Epithelial cell of esophagus (primary cell): ENCODE results near the gene CNGA4.

Experiments used
- DNase-seq: peaks from one replicate; pipeline ENCODE4 v3.0.0; 2010; ENCODE audit warnings: low read depth
- H3K4me3 ChIP-seq: 2 replicates; pipeline ENCODE4 v1.5.1; 2011; ENCODE audit warnings: mild to moderate bottlenecking, low read length, control low read depth
- TF ChIP-seq, protein P1 (sequence below): IDR thresholded peaks from 2 replicates; pipeline ENCODE4 v1.5.1; 2011; ENCODE audit warnings: low read depth, mild to moderate bottlenecking, low read length, control low read depth, inconsistent platforms; ENCODE audit not compliant: insufficient read depth; ENCODE audit errors: missing control alignments

Gene CNGA4

DNA sequence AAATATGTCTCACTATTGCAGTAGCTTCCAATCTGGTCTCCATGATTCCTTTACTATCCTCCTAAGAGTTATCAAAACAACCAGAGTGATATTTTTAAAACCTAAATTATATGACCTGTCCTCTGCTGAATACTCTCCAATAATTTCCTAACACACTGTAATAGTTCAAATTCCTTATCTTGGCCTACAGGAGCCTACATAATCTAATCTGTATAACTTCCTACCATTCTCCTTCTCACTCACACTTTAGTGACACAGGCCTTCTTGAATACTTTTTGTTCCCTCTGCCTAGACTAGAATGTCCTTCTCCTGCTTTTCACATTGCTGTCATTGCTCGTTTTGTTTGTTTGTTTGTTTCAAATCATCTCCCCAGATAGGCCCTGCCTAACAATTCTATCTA is 13.9 kb upstream of the CNGA4 start:
- TF ChIP-seq, protein P1, sequence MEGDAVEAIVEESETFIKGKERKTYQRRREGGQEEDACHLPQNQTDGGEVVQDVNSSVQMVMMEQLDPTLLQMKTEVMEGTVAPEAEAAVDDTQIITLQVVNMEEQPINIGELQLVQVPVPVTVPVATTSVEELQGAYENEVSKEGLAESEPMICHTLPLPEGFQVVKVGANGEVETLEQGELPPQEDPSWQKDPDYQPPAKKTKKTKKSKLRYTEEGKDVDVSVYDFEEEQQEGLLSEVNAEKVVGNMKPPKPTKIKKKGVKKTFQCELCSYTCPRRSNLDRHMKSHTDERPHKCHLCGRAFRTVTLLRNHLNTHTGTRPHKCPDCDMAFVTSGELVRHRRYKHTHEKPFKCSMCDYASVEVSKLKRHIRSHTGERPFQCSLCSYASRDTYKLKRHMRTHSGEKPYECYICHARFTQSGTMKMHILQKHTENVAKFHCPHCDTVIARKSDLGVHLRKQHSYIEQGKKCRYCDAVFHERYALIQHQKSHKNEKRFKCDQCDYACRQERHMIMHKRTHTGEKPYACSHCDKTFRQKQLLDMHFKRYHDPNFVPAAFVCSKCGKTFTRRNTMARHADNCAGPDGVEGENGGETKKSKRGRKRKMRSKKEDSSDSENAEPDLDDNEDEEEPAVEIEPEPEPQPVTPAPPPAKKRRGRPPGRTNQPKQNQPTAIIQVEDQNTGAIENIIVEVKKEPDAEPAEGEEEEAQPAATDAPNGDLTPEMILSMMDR: no peak
- DNase-seq: no peak
- H3K4me3 ChIP-seq: no peak overlapping the region

DNA sequence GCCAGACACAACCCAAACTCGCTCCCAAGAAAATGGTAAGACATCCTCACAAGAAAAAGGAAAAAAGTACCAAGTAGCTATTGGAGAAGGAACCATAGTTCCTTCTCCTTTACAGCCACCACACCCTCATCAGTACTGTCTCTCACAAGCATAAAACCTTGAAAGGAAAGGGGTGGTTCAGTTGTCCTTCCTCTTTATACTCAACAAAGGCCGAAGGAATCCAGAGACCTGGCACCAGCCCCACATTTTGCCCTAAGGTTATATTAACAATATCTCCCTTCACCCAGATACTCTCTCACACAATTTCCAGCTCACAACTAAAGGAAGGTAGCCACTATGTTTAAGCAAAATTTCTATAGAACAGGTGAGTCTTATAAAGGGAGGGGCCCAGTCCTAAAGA is 13.0 kb upstream of the CNGA4 start:
- H3K4me3 ChIP-seq: no peak overlapping the region
- DNase-seq: no peak
- TF ChIP-seq, protein P1: no peak

DNA sequence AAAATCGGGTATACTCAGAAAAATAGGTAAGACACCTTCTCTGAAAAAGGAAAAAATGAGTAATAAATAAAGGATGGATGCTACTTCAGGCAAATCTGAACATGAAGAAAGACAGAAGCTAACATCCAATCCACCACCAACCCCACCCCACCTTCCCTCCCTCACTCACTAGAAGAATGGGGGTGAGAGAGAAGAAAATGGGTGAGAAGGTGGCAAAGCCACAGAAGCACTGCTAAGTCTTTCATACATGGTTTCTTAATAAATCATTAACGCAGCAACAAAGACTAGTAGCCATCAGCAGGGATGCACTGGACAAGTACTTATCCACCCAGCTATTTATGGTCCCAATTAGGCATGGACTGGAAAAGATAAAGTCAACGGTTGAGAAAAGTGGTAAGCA is 10.4 kb upstream of the CNGA4 start:
- TF ChIP-seq, protein P1: no peak
- no peak for DNase-seq
- no peak overlapping the region for H3K4me3 ChIP-seq

DNA sequence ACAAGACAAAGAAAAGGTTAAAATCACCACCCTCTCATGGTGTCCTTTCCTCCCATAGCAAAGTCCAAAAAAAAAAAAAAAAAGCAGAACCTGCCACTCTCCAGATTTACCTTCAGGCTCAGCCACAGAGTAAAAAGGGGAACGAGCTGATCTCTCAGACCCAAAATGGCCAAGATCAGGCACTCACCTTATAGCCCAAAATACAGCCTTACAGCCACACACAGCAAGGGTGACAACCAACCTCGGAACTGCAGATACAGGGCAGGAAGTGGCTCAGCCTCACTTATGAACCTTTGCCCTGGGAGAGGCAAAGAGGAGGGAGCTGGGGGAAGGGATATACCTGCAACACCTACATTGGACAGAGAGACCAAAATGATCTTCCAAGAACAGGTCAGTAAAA is 9.0 kb upstream of the CNGA4 start:
- DNase-seq: no peak
- TF ChIP-seq, protein P1: no peak
- no peak overlapping the region for H3K4me3 ChIP-seq

DNA sequence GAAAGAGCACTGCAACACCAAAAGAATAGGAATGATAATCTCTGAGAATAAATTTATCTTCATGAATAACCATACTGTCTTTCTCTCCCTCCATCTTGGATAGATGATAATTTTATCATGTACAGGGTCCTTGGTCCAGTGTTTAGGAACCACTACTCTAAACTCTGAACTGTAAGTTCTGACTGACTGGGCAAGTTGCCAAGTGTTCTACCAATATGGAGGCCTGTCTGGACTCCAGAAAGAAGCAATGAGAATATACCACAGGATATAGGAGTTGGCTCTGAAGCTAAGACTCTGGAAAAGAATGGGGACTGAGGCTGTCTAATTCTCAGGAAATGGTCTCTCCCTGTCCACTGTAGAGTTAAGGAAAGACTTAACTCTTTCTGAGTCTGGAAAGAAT is 6.0 kb upstream of the CNGA4 start:
- TF ChIP-seq, protein P1: no peak
- no peak for DNase-seq
- no peak overlapping the region for H3K4me3 ChIP-seq

DNA sequence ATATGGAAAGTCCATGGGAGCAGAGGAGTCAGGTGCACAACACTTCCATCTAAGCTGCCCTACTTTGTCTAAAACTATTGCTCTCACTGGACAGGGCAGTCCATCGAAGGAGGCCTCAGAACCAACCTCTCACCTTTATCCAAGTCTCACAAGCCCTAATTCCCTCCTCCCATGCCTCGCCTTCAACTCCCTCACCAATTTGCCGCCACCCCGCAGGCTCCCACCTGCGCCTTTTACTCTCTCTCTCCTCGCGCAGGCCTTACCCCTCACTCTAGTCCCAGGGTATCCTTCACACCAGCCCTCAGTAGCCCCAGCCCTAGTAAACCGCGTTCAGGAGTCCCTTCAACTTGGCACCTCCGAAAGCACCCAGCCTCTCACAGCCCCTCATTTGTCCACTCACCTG is 4.9 kb upstream of the CNGA4 start:
- DNase-seq: no peak

More for the DNA sequence above, 4.9 kb upstream of the CNGA4 start:
- TF ChIP-seq, protein P1: no peak
- peak overlapping the region; percentile 97 for H3K4me3 ChIP-seq
